MG63 (cell line): ENCODE data around the gene SPON2. TPM values are rescaled to one million over a fixed set of nuclear protein-coding genes. Genes with fewer than 3 reads are reported as not detected.

Experiments
- DNase-seq: peaks from one replicate; pipeline ENCODE4 v3.0.0-alpha.2; 2020
- H3K27me3 ChIP-seq: fragments of 250-450 bp; sonication (Bioruptor Pico); 2 replicates; pipeline ENCODE4 v1.5.1; 2020; ENCODE audit warnings: mild to moderate bottlenecking, moderate library complexity
- H3K36me3 ChIP-seq: fragments of 250-450 bp; sonication (Bioruptor Pico); 2 replicates; pipeline ENCODE4 v1.5.1; 2020; ENCODE audit warnings: mild to moderate bottlenecking, moderate library complexity
- H3K4me3 ChIP-seq: fragments of 250-450 bp; sonication (Bioruptor Pico); 2 replicates; pipeline ENCODE4 v1.5.1; 2020; ENCODE audit warnings: mild to moderate bottlenecking, moderate library complexity
- H3K9me3 ChIP-seq: fragments of 250-450 bp; sonication (Bioruptor Pico); 2 replicates; pipeline ENCODE4 v1.5.1; 2020; ENCODE audit warnings: mild to moderate bottlenecking, moderate library complexity
- total RNA-seq: library from RNA; depleted of rRNA; stranded (reverse); fragments of >200 nt; shearing (Covaris generic); gene quantifications from 2 replicates; pipeline ENCODE4 v1.2.3, GENCODE V29; 2014; ENCODE audit warnings: low replicate concordance

Gene SPON2
- total RNA-seq, 1 experiment from 2014 or later, result 43.1 TPM

GRCh38 chr4:1201851-1202525 lies 29.6 kb upstream of the SPON2 start:
- Histone ChIP-seq H3K36me3 (no peaks in the 10 kb centered on the region), H3K4me3 (no peak overlapping the region), H3K9me3 (no peaks in the 10 kb centered on the region), H3K27me3 (no peaks in the 10 kb centered on the region)
- DNase-seq, result no peak

- Histone ChIP-seq H3K9me3 (no peaks in the 10 kb centered on the region), H3K4me3 (no peak overlapping the region)
- peak; percentile 91 for DNase-seq
Measured at GRCh38 chr4:1200425-1201035, 28.1 kb upstream of the SPON2 start.

GRCh38 chr4:1199556-1200331 lies 27.4 kb upstream of the SPON2 start:
- no peak for DNase-seq
- Histone ChIP-seq H3K9me3 (no peaks in the 10 kb centered on the region), H3K27me3 (no peaks in the 10 kb centered on the region), H3K36me3 (no peaks in the 10 kb centered on the region), H3K4me3 (no peak overlapping the region)

More at GRCh38 chr4:1200425-1201035, 28.1 kb upstream of the SPON2 start:
- Histone ChIP-seq H3K27me3 (no peaks in the 10 kb centered on the region), H3K36me3 (no peaks in the 10 kb centered on the region)

- DNase-seq, result peak; percentile 65
- Histone ChIP-seq H3K9me3 (no peaks in the 10 kb centered on the region), H3K27me3 (no peaks in the 10 kb centered on the region), H3K4me3 (no peak overlapping the region), H3K36me3 (no peaks in the 10 kb centered on the region)
Measured at GRCh38 chr4:1198098-1198844, 25.9 kb upstream of the SPON2 start.

- DNase-seq, result no peak
Measured at GRCh38 chr4:1196421-1197183, 24.2 kb upstream of the SPON2 start.

DNA sequence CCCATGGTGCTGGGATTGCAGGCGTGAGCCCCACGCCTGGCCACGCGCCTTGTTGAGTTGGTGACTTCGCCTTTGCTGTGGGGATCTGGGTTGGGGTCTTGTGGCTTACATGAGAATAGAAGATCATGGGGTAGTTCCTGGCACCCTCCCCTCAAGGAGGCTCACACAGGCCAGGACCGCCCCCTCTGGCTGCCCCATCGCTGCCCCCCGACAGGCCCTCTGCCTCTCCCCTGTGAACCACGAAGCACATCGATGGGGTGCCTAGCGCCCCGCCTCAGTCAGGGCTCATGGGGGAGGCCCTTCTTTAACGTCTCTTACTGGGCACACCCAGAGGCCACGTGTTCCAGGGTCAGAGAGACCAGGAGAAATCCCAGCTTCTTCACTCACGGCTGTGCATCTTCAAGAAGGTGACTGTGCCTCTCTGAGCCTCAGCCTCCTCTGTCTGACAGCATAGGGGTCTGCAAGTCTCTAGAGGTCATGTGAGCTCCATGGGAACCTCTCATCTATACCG lies 23.6 kb upstream of the SPON2 start:
- Histone ChIP-seq H3K36me3 (peaks cover 10% of the 10 kb centered on the region), H3K9me3 (no peaks in the 10 kb centered on the region), H3K27me3 (no peaks in the 10 kb centered on the region), H3K4me3 (no peak overlapping the region)
- DNase-seq, result no peak

More at GRCh38 chr4:1196421-1197183, 24.2 kb upstream of the SPON2 start:
- no peak overlapping the region for H3K4me3 ChIP-seq
- H3K27me3 ChIP-seq, result no peaks in the 10 kb centered on the region
- H3K9me3 ChIP-seq, result no peaks in the 10 kb centered on the region
- peaks cover 3% of the 10 kb centered on the region for H3K36me3 ChIP-seq

- Histone ChIP-seq H3K36me3 (peaks cover 10% of the 10 kb centered on the region), H3K4me3 (peak overlapping the region; percentile 37), H3K27me3 (no peaks in the 10 kb centered on the region), H3K9me3 (no peaks in the 10 kb centered on the region)
- DNase-seq, result peak; percentile 69
Measured at GRCh38 chr4:1195109-1195671, 22.8 kb upstream of the SPON2 start.

- Histone ChIP-seq H3K9me3 (no peaks in the 10 kb centered on the region), H3K27me3 (no peaks in the 10 kb centered on the region), H3K4me3 (peak overlapping the region; percentile 61), H3K36me3 (peaks cover 10% of the 10 kb centered on the region)
- peak; percentile 57 for DNase-seq
Measured at GRCh38 chr4:1194010-1194900, 21.9 kb upstream of the SPON2 start.

- Histone ChIP-seq H3K9me3 (no peaks in the 10 kb centered on the region), H3K4me3 (peak overlapping the region; percentile 61), H3K27me3 (no peaks in the 10 kb centered on the region), H3K36me3 (peaks cover 18% of the 10 kb centered on the region)
- DNase-seq, result no peak
Measured at GRCh38 chr4:1193206-1194009, 21.0 kb upstream of the SPON2 start.

GRCh38 chr4:1192493-1193205 lies 20.3 kb upstream of the SPON2 start:
- H3K4me3 ChIP-seq, result peak overlapping the region; percentile 16
- peak; percentile 66 for DNase-seq

DNA sequence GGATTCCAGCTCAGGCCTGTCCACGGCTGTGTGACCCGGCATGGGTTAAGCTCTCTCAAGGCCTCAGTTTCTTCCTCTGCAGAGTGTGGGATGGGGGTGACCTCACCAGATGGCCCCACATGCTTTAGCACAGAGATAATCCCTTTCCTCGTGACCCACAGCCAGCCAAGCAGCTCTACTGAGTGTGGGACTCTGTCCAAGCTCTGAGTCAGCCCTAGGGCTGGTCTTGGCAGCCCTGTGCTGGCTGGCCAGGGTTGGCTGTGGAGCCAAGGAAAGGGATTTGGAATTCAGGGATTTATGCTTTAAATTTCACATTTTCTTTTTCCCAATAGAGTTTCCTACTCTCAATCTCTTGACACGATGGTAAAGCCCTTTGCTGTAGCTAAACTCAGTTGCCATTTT lies 19.7 kb upstream of the SPON2 start:
- Histone ChIP-seq H3K36me3 (peaks cover 24% of the 10 kb centered on the region), H3K9me3 (no peaks in the 10 kb centered on the region), H3K27me3 (no peaks in the 10 kb centered on the region), H3K4me3 (peak overlapping the region; percentile 16)
- DNase-seq, result peak; percentile 90

More at GRCh38 chr4:1192493-1193205, 20.3 kb upstream of the SPON2 start:
- Histone ChIP-seq H3K36me3 (peaks cover 21% of the 10 kb centered on the region), H3K27me3 (no peaks in the 10 kb centered on the region), H3K9me3 (no peaks in the 10 kb centered on the region)

GRCh38 chr4:1191621-1192020 lies 19.2 kb upstream of the SPON2 start:
- Histone ChIP-seq H3K4me3 (no peak overlapping the region), H3K9me3 (no peaks in the 10 kb centered on the region), H3K27me3 (no peaks in the 10 kb centered on the region), H3K36me3 (peaks cover 24% of the 10 kb centered on the region)
- DNase-seq, result no peak

- Histone ChIP-seq H3K27me3 (no peaks in the 10 kb centered on the region), H3K4me3 (no peak overlapping the region), H3K9me3 (peaks cover 2% of the 10 kb centered on the region), H3K36me3 (peaks cover 41% of the 10 kb centered on the region)
- no peak for DNase-seq
Measured at GRCh38 chr4:1187182-1187581, 14.8 kb upstream of the SPON2 start.
